SK-MEL-5 (cell line): Measurements from ENCODE around the gene AGBL1. TPM values are rescaled to one million over a fixed set of nuclear protein-coding genes. Genes with fewer than 3 reads are reported as not detected.

ENCODE experiments used
- DNase-seq: peaks from one replicate; pipeline ENCODE4 v3.0.0-alpha.2; 2016; ENCODE audit warnings: low read depth, low spot score
- in situ Hi-C: cut with HindIII; loops from 2 replicates; pipeline ENCODE4 v1.10.0; 2016; ENCODE audit warnings: low sequenced_read_pairs, high pct_unique_total_duplicates, low pct_unique_long_range_greater_than_20kb
- total RNA-seq: library from RNA; depleted of rRNA; stranded (reverse); fragments of >200 nt; shearing (Covaris generic); gene quantifications from 2 replicates; pipeline ENCODE4 v1.2.3, GENCODE V29; 2014

Gene AGBL1
- total RNA-seq, 1 experiment from 2014 or later = not detected

DNA sequence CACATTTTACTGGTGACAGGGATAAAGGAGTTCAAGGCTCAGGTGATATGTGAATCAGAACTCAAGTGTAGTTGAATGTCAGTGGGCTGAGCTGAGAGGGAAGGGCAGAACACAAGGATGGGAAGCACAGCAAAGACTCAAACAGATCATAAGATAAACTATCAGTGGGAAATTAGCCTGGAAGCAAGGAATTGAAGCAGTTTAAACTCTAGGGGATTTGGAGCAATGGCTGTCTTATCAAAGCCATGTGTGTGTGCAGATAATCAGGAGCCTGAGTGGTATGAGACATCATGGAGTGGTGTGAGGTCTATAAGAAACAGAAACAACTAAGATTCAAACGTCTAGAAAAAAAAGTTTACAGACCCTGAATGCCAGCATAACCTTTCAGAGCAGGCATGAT is 634.6 kb downstream of the AGBL1 start:
- no peak for DNase-seq
- in situ Hi-C loops = no loop called here

DNA sequence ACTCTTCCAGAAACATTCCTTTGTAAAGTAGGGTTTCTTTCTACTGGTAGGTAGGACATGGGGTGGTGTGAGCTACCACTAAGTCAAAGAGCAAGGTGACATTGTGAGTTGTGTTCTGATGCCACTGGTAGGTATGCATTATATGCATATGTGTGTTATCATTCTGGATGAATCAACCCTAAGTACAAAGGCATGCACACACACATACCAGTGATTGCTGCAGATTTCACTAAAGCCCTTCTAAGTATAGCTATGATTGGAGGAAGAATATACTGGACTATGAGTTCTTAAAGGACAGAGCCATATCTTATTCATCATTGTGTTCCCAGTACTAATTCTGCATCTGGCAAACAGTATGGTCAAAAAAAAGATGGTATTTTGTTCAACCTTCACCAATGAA is 646.0 kb downstream of the AGBL1 start:
- in situ Hi-C loops = no loop called here
- DNase-seq = no peak

DNA sequence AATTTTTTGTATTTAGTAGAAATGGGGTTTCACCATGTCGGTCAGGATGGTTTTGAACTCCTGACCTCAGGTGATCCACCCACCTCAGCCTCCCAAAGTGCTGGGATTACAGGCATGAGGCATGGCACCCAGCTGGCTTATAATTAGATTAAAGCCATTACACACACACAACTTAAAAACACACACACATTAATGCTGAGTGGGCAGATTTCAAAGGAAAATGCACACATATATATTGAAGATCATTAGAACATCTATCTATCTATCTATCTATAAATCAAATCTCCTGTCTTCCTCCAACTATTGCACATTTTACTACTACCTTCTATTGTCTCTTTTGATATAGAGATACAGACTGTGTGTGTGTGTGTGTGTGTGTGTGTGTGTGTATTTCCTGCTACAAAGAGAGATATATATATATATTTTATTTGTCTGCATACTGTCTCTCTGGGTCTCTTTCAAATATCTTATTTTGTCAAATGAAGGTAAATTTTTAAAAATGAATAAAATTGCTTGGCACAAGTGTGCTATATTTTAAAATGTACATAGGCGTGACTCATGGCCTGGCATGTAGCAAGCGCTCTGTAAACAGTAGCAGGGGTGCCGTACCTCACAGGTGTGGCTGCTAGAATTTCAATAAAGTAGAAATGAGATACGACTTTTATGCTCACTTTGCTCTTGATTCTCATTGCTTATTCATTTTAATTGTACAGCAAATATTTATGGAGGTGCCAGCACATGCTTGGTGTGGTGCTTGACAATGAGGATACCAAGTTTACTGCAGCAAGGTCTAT is 655.8 kb downstream of the AGBL1 start:
- in situ Hi-C loops = no loop called here

DNA sequence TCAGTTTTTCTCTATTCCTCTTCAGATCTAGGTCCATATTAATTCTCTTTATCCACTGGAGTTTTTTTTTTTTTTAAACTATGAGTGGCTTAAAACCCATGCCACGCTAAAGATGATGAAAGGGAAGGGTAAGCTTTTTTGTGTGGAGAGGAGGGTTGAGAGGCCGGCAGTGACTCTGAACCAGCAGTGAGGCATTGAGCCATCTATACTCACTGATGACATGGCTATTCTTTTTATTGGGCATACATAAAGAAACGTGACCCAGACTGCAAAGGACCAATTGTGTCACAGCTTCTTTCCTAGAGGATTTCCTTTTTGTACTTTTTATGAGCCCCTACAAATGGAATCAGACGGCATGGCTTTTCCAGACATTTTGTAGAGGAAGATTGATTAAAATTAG is 662.2 kb downstream of the AGBL1 start:
- in situ Hi-C loops = no loop called here
- no peak for DNase-seq

More for the DNA sequence above, 655.8 kb downstream of the AGBL1 start:
- no peak for DNase-seq

DNA sequence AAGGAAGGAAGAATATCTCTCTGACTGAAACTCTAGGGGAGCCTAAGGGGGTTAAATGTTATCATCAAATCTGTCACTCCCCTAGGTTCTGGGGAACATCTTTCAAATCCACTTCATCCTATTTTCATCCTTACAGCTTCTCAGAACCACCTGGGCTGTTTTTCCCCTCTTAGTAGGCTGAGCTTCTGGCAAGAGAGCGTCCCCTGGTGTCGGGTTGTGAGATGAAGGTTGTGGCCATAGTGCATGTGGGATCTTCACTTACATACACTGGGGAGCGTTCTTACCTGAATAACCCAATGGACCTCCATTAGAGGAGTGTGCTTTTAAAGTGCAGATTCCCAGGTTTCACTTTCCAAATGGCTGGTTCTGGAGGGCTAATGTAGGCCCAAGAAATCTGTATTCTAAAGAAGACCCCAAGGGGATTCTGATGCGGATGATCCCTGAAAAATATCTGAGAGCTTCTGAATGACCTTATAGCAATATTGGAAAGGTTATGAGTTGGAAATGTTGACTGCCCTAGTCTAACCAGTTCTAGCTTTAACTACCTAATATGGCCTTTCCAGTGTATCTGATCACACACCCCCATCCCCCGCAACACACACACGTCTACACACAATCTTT is 663.7 kb downstream of the AGBL1 start:
- in situ Hi-C loops = no loop called here
- DNase-seq = peak; percentile 78

DNA sequence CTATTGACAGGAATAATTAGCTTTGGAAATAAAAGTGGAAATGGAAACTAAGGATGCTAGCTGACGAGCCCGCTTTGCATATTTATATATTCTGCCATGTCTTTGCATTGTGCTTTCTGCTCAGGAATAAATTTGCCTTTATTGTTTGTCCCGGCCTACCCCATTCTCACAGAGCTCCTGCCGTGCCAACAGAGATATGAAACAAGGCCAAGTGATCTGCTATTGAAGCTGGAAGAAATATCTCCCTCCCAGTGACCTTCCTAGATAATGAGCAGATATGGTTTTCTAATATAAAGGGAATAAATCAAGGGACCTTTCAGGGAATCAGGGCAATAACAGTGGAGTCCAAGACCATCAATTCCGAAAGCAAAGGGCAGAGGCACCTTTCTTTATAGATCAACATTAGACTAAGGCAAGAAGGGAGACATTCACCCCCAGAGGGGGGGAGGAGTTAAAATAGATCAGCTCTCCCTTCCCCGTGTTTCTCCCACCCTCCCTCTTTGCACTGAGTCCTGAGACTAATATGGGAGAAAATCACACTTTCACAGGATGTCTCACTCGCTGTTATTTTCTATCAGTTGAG is 664.6 kb downstream of the AGBL1 start:
- no peak for DNase-seq
- in situ Hi-C loops = no loop called here

DNA sequence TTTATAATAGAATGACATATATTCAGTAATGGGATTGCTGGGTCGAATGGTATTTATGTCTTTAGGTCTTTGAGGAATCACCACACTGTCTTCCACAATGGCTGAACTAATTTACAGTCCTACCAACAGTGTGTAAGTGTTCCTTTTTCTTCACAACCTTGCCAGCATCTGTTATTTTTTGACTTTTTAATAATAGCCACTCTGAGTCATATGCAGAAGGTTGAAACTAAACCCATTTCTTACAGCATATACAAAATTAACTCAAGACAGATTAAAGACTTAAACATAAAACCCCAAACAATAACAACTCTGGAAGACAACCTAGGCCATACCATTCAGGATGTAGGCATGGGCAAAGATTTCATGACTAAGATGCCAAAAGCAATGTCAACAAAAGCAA is 671.4 kb downstream of the AGBL1 start:
- in situ Hi-C loops = no loop called here
- DNase-seq = no peak

DNA sequence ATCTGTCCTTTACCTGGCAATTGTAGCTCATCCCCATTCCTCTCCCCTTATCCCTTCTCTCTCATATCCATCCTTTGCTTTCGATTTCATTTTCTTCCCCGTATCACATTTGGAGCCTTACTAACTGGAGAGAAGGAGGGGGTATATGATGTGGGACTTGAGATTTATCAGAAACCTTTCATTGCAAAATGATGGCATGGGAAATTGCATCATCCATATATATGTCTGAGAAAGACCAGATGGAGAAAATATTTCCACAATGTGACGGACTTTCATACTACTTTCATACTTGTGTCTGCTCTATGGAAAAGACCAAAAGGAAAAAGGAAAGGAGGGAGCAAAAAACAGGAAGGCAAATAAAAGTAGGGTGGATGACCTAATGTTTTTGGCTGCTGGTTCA is 675.2 kb downstream of the AGBL1 start:
- in situ Hi-C loops = no loop called here
- DNase-seq = no peak

DNA sequence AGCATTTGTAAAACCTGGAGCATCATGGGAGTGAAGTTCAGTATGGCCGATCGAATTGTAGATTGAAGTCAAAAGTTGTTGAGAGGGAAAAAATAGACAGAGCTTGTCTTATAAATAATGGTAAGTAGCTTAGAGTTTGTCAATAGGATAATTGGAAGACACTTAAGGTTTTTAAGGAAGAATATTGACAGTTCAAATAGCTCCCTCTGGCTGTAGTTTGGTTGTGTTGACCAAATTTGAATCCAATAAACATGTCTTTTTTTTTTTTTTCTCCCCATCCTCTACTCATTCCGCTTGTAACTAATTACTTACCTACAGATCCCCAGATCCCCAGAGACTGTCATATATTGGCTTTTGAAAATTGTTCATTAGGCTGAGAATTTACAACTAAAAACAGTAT is 677.0 kb downstream of the AGBL1 start:
- in situ Hi-C loops = no loop called here
- DNase-seq = no peak

DNA sequence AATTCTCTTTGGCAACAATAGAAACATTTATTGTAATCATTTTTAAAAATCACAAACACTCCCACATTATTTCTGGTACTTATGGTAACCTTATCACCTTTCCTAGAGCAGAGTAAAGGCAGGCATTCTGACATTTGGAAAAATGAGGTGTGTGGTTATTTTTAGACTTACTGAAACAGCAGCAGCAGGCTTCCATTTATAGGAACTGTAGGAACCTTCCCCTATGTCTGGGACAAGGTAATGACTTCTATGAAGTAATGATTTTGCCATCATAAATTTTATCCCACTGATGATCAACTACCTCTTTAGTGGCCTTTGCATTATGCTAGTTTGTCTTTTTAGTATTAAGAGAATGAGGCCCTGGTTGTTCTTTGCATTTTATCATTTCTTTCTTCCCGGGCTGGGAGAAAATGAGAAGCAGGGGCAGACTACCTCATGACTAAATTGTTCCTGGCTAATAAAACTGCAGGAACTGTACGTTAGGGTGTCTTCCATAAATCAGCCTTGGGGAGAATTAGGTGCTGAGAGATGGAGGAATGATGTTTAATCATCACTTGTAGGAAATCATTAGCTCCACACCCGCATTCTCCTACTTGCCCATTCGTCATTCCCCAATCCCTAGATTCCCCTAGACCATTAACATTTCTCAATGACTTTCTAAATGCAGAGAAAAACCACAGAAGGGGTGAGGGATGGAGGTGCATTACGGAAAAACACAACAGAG is 680.3 kb downstream of the AGBL1 start:
- no peak for DNase-seq
- in situ Hi-C loops = no loop called here

DNA sequence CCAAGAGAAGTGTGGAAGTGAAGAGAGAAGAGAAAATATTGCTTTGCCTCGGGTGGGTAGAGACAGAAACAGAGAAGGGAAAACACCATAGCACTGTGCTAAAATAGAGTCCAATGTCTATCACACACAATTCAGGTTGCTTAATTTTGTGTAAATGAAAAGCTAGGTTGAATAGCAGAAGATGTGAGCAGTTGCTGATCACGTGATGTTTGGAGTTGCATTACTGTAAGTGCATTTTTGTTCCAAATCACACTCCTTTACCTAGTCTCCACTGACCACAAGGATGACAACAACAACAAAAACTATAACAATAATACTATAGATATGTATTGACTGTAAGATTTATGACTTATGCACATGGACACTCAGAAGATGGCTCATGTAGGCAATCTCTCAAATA is 683.2 kb downstream of the AGBL1 start:
- in situ Hi-C loops = no loop called here
- no peak for DNase-seq

DNA sequence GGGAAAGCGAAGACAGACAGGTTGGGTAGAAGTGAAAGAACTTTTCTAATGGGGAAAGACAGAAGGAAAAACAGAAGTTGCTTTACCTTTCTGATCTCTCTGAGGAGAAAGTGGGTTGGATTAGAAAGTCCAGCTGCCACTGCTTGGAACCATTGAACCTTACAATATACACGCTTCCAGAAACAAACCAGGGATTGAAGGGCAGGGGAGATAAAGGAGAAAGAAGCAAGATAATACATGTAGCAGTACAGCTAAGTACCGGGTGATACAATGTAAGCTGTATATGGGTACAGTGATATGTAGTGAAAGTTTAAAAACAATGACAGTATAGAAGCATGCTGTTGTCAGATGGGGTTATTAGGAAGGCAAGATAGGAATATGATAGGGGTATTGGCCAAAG is 684.4 kb downstream of the AGBL1 start:
- DNase-seq = no peak
- in situ Hi-C loops = no loop called here

DNA sequence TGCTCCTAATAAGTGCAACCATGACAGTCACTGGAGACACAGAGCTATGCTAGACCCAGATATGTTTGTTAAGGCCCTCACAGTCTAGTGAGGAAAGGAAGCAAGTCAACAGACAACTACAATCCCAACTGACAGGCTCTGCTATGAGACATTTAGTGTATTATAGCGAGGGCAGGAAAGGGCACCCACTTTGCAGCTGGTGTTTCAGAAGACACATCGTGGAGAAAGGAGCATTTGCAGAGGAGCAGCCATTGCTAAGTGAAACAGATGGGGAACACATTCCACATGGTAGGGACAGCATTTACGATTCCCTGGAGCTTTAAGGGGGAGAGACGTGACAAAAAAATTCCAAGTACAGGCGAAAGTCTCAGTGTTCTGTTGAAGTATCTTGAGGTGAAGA is 685.6 kb downstream of the AGBL1 start:
- in situ Hi-C loops = no loop called here
- no peak for DNase-seq

DNA sequence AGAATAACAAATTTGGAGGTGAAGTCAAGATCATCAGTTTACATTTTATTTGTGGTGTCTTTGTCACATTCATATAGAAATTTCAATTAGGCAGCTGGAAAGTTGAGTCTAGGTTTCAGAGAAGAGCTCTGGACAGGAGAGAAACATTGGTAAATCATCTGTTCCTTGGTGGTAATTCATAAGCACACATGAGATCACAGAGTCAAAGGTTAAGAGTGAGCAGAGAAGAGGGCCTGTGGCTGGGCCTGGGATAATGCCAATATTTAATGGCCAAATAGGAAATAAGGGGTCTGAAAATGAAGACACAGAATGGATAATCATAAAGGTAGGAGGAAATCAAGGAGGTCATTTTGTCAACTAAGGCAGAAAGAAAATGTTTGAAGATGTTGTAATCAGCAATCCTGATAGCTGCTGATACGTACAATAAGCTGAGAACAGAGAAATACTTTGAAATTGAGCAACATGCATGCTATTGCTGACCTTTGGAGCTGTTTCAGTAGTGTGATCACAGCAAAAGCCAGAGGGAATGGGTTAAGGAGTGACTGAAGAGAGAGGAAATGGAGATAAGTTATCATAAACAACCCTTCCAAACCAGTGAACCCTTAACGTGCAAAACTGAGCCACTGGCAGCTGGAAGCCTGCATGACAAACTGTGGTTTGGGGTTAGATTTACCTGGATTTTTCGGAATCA is 692.8 kb downstream of the AGBL1 start:
- in situ Hi-C loops = no loop called here
- no peak for DNase-seq

DNA sequence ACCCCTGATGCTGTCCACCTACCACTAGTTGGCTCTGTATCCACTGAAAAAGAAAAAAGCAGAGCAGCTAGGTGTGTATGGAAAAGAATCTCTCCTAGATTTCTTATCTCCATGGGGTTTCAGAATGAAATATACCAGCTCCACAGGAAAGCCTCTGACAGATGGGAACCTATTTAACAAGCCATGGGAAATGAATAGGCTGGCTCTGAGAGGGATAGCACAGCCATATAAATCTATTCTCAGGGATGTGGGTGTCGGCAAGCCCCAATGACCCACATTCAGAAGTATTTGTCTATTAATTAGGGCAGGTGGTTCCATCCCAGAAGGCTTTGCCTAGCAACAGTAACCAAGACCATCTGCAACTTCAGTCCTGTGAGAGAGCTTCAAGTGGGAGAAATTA is 694.1 kb downstream of the AGBL1 start:
- no peak for DNase-seq
- in situ Hi-C loops = no loop called here

DNA sequence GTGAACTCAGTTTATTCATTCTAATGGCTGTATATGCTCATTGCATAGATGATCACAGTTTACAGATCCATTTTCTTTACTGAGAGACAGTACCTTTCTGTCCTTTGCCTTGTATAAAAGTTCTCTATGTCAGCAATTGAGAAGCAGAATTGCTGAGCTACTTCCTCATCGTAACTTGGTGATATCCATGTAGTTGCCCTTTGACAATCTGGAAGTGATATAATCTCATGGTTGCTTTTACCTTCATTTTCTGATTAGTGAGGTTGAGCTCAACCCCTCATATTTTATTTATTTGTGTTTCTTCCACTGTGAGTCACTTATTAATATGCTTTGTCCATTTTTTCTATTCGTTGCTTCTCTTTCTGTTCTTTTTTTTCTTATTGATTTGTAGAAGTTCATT is 696.5 kb downstream of the AGBL1 start:
- DNase-seq = no peak

DNA sequence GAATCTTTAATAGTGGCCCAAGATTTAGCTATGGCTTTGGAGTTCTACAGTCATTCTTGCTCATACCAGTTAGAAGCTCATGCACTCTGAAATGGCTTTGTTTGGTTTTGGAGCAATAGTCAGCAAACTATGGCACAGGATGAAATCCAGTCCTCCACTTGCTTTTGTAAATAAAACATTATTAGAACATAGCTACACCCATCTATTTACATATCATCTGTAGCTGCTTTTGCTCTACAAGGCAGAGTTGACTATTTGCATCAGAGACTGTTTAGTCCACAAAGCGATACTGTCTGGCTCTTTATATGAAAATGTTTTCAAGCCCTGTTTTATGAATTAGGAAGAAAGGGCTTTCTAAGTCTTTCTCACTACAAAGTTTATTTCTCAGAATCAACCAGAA is 716.9 kb downstream of the AGBL1 start:
- no peak for DNase-seq
- in situ Hi-C loops = no loop called here

More for the DNA sequence above, 696.5 kb downstream of the AGBL1 start:
- in situ Hi-C loops = no loop called here

DNA sequence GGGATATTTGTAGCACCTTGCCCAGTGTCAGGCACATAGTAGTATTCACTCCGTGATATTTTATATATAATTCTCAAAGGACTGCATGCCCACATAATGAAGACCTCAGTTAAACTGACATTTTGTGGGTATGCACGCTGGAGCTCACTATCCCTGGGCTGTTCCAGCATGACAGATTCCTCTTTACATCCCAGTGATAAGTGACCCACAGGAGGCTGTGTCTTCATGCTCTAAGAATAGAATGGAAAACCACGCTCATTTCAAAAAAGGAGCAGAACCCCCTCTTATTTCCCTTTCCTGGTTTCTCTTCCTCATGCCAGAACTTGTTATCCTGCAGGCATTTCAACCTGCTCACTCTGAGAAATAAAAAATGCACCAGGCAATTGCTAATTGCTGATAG is 717.5 kb downstream of the AGBL1 start:
- in situ Hi-C loops = no loop called here
- DNase-seq = no peak
